Measurements from ENCODE around the gene FGF9. TPM values are rescaled to one million over a fixed set of nuclear protein-coding genes. Genes with fewer than 3 reads are reported as not detected.

The FGF9 gene
- polyA plus RNA-seq, 3 donors: 15.4 to 24.1 (median 18.6) TPM

DNA sequence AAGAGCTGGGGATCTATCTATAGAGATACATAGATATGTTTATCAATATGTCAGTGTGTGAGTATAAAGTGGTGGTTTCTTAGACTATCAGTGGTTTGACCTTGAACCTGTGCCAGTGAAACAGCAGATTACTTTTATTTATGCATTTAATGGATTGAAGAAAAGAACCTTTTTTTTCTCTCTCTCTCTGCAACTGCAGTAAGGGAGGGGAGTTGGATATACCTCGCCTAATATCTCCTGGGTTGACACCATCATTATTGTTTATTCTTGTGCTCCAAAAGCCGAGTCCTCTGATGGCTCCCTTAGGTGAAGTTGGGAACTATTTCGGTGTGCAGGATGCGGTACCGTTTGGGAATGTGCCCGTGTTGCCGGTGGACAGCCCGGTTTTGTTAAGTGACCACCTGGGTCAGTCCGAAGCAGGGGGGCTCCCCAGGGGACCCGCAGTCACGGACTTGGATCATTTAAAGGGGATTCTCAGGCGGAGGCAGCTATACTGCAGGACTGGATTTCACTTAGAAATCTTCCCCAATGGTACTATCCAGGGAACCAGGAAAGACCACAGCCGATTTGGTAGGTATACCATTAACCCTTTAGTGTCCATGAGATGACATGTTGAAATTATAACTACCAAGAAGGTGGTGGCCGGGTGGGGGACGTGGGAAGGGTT, 880 bp downstream of the FGF9 start:
- no peak for DNase-seq (ENCODE audit: extremely low read depth in 1 of 11, low read depth in 9 of 11, low spot score in 4 of 11)

DNA sequence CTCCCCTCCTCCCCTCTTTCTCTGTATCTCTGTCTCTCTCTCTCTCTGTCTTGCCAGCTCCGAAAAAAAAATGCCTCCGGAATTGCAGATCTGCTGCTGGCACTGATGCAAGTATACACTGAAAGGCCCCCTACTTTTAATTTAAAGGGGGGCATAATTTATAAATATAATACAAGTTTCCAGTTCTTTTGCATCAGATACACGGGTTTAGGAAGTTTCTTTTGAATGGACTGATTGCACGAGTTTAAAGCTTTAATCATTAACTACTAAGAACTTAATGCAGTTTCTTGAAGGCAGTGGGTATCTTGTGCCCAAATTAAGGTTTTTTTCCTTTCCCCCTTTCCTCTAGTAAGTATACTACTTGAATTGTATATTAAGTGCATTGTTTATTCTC, 1.4 kb downstream of the FGF9 start:
- DNase-seq (ENCODE audit: extremely low read depth in 1 of 11, low read depth in 9 of 11, low spot score in 4 of 11): no peak

- DNase-seq (ENCODE audit: extremely low read depth in 1 of 11, low read depth in 9 of 11, low spot score in 4 of 11): no peak
These were observed 2.1 kb downstream of the FGF9 start for GRCh38 chr13:21672796-21673538.

GRCh38 chr13:21673539-21673788, 2.6 kb downstream of the FGF9 start:
- DNase-seq (ENCODE audit: extremely low read depth in 1 of 11, low read depth in 9 of 11, low spot score in 4 of 11): no peak

GRCh38 chr13:21673789-21674489, 3.1 kb downstream of the FGF9 start:
- DNase-seq (ENCODE audit: extremely low read depth in 1 of 11, low read depth in 9 of 11, low spot score in 4 of 11): peak in 2 of 11 donors; percentile 28 to 44

DNA sequence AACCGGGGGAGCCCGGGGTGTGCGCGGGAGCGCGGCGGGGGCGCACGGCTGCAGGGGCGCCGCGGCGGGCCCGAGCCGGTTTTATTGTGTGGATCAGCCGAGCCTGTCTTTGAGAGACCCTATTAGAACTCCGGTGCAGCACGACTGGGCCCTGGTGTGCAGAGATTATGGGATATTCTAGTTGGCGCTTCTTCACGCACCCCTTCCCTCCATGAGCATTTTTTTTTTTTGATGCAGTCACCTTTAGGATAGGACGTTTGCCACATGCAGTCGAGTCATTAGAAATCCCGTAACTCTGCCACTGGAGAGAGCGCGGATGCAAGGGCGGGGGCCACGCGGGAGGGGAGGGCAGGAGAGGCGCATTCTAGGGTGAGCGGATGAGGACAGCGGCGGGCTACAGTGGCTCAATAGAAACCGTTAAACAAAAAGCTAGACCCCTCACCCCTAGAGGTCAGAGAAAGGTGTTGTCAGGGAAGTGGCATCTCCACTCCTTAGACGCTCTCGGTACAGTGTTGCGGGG, 3.7 kb downstream of the FGF9 start:
- DNase-seq (ENCODE audit: extremely low read depth in 1 of 11, low read depth in 9 of 11, low spot score in 4 of 11): no peak

DNA sequence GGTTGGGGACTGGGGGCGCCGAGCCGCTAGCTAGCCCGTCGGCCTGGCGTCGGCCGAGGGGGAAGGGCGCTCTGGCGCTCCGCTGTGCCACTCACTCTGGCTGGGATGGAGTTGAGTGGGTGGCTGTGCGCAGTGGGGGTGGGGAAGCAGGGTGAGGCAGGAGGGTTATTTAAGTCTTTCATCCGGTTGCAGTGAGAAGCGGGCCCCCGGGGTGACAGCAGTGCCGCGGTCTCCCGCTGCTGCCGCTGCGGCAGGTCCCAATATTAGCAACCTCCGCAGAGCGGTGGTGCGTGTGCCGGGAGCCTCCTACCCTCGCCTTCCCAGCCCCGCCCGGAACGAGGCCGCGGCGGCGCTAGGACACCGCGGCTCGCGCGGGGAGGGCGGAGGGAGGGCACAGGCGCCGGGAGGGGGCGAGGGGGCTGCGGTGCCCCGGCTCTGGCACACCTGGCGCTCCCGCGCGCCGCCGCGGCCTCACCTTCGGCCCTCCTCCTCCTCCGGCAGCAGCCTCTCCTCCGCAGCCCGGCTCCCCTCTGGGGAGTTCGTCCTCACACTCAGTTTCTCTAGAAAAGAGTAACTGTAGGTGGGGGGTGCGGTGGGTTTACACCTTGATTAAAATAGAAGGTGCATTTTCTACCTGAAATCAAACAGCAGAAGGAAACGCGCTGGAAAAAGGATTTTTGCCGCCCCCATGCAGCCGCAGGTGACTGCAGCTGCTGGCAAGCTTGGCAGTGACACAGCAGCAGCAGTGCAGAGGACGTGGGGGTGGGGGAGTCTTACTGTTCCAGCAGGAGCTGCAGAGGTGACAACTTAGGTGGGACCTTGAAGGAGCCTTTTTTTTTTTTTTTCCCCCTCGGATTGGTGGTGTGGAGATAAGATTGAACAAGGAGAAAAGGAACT, 4.5 kb downstream of the FGF9 start:
- peak in 2 of 11 donors; percentile 23 to 27 for DNase-seq (ENCODE audit: extremely low read depth in 1 of 11, low read depth in 9 of 11, low spot score in 4 of 11)

DNA sequence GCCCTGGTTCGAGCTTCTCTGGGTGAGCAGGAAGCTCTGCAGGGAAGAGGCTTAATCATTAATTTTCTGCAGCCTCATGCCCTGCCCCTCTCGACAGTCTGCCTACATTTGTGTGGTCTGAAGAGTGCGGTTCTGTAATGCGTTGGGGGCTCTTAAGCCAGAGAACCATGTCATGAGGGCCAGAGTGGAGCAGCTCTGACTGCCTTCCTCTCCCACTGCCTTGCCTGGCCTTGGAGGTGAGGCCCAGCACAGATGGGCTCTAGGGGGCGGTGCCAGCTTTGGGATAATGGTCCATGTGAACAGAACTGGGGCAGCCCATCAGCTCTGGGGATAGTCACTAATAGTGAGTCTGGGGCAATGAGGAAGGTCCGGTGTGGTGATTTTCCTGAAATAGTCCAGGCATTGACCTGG, 5.7 kb downstream of the FGF9 start:
- peak in 2 of 11 donors; percentile 8 to 24 for DNase-seq (ENCODE audit: extremely low read depth in 1 of 11, low read depth in 9 of 11, low spot score in 4 of 11)

DNA sequence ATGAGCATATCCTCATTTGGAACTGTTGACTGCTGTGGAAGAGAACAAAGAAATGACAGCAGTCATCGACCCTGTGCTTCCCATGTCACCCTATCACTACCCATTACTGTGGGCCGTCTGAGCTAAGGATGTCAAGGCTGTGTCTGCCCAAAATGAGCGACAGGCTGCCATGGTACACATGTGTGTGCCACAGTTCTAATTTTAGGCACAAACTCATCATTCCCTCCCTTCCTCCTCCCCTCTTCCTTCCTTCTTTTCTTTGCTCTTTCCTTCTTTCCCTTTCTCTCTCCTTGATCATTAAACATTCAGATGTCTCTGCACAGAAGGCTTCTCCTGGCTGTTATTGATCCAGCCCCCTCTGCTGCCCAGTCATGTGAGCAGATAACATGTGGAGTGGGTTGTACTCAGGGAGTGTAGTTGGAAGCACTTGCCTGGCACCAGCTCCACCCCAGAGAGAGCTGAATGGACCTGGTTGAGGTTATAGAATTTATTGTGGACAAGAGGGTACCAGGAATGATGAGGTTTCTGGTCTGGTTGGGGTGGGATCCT, 6.3 kb downstream of the FGF9 start:
- no peak for DNase-seq (ENCODE audit: extremely low read depth in 1 of 11, low read depth in 9 of 11, low spot score in 4 of 11)

- no peak for DNase-seq (ENCODE audit: extremely low read depth in 1 of 11, low read depth in 9 of 11, low spot score in 4 of 11)
These were observed 12.3 kb downstream of the FGF9 start for GRCh38 chr13:21683034-21683733.

DNA sequence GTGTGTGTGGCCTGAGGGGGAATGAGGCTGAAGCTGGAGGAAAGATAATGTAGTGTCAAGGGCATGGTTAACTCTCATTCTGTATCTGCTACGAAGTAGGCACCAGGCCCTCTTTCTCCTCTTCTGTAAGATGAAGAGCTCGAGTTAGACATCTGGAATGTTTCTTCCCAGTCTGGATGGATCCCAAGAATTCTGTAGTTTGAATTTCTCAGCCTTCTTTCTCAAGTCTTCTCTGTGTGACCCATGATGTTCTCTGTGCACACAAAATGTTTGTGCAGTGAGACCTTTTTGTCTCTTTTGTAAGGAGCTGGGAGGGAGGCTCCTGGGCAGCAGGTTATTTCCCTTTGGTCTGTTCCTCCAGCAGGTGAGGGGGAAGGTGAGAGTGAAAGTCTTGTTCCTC, 13.7 kb downstream of the FGF9 start:
- no peak for DNase-seq (ENCODE audit: extremely low read depth in 1 of 11, low read depth in 9 of 11, low spot score in 4 of 11)

DNA sequence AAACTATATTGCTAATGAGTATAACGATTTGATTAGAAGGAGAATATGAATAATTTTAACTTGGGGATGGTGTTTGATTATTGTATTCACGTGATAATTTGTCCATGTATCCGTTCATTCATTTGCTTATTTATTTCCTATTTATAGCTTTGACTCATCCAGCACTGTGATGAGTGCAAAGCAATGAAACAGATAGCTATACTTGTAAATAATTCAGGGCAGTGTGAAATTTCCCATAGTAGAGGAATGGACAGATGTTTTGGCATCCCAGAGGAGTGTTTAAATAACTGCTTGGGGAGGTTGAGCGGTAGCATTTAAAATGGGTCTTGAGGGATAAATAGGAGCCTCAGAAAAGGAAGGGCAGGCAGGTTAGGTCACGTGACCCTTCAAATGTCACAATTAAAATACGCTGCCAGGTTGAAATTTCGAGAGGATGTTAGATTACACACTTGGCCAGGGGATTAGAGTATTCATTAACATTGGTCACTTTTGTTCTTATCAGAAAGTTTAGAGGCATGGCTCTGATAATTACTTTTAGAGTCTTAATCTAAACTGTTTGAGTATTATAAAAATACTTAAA, 14.7 kb downstream of the FGF9 start:
- no peak for DNase-seq (ENCODE audit: extremely low read depth in 1 of 11, low read depth in 9 of 11, low spot score in 4 of 11)

- no peak for DNase-seq (ENCODE audit: extremely low read depth in 1 of 11, low read depth in 9 of 11, low spot score in 4 of 11)
These were observed 16.0 kb downstream of the FGF9 start for GRCh38 chr13:21686751-21687391.

- DNase-seq (ENCODE audit: extremely low read depth in 1 of 11, low read depth in 9 of 11, low spot score in 4 of 11): no peak
These were observed 17.2 kb downstream of the FGF9 start for GRCh38 chr13:21688056-21688455.

DNA sequence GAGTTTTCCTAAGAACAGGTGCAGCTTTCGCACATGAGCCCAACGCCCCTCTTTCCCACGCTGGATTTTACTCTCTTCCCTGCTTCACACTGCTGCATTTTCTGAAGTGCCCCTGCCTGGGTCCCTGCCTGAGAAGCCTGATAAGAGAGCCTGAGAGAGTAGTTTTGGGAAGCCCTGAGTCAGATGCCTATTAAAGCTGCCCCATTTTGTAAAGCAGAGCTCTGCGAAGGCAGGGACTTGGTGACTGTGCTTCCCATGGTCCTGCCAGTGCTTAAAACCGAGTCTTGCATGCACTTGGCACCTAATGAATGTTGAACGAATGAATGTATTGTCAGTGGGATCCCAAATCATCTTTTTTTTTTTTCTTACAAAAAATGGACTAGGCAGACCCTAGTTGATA, 18.2 kb downstream of the FGF9 start:
- DNase-seq (ENCODE audit: extremely low read depth in 1 of 11, low read depth in 9 of 11, low spot score in 4 of 11): no peak

- no peak for DNase-seq (ENCODE audit: extremely low read depth in 1 of 11, low read depth in 9 of 11, low spot score in 4 of 11)
These were observed 20.1 kb downstream of the FGF9 start for GRCh38 chr13:21690955-21691354.

GRCh38 chr13:21691500-21691899, 20.6 kb downstream of the FGF9 start:
- DNase-seq (ENCODE audit: extremely low read depth in 1 of 11, low read depth in 9 of 11, low spot score in 4 of 11): no peak

DNA sequence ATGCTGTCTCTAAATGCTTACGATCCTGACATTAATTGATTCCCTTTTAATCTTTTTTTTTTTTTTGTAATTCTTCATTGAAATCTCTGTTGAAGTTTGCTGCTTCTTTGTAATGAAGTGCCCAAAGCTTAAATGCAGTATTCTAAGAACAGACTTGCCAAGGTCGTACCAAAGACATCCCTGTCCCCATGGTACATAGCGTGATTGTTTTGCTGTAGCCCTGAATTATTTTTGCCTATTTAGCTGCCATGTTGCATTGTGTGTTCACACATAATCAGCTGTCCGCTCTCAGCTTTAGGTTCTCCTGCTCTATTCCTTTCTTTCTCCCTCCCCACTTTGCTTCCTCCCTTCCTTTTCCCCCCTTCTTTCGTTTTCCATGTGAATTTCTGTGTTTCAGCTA, 21.1 kb downstream of the FGF9 start:
- no peak for DNase-seq (ENCODE audit: extremely low read depth in 1 of 11, low read depth in 9 of 11, low spot score in 4 of 11)

All from renal cortex interstitium (tissue), 11 donors.